ENCODE results near the gene COLEC12.

Gene COLEC12

DNA sequence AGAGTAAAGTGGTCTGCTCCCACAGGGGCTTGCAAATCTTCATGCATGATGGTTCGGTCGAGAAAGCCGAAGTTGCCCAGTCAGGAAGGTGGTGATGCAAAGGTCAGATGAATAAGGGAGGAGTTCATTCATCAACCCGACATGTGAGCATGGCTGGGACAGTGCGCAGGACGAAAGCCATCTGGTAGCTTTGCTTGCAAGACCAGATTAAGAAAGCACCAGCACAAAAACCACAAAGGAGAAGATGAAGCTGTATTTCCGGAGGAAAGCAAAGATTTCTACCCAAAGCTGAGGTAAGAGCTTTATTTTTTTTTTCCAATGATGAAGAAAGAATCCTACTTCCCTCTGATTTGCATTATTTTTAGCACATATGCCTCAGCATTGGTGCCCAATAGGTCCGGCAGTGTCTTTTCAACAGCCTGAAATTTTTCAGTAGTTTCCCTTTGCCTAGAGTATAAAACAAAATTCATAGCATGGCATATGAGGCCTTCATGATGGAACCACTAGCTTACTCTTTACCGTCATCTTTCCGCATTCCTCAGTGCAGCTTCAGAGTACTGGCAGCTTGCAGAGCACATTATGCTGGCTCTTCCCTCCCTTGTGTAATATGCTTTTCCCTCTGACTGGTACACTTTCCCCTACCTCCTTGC, 120.7 kb downstream of the COLEC12 start:
- no peak for DNase-seq

DNA sequence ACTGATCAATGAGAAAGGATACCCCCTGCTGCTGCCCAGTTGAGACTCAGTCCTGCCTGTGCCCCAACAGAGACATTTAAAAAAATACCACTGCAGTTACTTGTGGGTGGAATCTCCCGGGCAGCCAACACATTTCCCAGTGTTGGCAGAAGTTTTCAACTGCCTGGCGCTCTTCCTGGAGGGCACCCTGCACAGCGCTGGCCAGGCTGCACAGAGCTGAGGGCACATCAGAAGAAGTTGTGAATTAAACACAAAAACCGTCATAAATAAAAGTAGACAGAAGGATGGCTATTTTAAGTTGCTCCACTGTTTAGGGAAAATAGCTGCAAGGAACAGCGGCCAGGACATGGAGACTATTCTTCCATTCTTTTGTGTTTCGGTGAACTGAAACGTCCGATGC, 122.4 kb downstream of the COLEC12 start:
- no peak for DNase-seq

DNA sequence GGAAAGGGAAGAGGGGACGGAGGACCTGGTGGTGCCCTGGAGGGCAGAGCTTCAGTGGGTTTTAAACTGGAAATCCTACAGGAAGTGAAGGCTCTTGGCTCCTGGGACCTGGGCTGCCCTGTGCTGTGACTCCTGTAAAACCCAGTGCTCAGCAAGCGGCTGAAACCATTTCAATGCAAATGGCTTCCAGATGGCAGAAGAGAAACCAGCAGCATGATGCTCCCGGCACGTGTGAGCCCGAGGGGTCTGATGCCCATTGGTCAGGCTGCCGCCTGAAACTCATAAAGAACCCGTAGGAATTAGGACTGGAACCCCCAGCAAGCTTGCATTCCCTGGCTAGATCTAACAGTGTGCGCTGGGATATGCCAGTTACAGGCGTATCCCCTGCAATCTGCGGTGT, 123.4 kb downstream of the COLEC12 start:
- DNase-seq: no peak

DNA sequence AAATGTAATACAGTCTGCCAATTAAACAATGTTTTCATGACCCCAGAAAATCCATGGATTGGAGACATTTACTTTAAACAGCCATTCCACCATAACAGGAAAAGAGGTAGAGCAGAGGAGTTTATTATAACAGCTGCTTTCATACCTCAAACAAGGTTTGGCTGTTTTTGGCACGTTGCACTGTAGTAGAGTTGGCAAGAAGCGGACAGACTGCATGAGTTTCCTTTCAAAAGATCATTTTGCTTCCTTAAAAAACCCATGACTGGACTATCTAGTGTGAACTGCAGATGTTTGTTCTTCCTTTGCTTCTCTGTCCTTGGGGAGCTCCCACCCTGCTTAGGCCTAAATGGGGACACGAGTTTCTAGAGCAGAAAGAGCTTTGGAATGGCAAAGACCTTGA, 124.2 kb downstream of the COLEC12 start:
- DNase-seq: no peak

DNA sequence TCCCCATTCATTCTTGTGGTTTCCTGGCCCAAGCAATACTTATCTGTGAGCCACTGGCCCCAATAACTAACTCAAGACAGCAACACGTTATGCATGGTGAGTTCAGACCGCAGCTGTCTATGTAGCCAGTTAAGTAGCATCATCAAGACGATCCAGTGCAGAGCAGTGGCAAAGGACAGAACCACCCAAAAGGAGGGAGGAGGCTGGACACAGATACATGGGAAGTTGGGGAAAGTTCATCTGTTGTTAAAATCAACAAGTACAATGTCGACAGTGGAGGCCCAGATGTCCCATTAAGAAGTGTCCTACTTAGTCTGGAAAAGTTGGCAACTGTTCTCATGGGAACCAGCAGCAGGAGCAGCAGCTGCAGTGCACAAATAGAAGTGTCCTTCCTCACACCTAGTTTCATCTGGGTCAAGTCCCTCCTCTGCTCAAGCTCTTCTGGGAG, 125.8 kb downstream of the COLEC12 start:
- DNase-seq: no peak

DNA sequence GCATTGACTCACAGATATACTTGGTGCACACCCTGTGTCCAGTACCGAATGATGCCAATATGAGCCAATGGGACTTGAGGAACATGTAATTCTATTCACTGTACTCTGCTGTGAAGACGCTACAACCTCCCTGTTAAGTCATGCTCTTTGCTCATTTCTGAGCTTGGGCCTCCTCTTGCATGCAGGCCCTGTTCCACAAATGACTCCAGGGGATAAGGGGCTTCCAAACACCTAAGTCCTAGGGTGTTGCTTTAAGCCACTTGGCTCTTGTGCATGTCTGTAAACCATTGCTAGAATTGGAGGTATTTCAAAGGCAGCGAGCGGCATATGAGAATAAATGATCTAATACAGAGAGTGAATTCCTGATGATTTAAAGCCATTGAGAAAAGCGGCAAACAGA, 126.7 kb downstream of the COLEC12 start:
- no peak for DNase-seq

DNA sequence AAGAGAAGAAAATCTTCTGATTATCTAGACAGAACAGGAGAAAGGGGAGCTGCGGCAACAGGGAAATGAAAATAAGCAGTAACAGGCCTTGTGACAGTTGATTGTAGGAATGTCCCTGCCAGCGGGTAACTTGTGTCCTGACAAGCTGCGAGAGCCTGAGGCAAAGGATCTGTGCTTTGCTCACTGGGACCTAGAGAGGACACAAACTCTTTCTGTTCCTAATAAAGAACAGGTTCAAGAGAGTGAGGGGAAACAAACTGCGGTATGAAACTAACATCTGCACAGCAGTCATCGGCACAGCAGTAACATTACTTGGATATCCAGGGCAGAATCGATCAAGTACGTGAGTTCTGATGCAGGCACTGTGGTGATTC, 128.9 kb downstream of the COLEC12 start:
- DNase-seq: no peak

DNA sequence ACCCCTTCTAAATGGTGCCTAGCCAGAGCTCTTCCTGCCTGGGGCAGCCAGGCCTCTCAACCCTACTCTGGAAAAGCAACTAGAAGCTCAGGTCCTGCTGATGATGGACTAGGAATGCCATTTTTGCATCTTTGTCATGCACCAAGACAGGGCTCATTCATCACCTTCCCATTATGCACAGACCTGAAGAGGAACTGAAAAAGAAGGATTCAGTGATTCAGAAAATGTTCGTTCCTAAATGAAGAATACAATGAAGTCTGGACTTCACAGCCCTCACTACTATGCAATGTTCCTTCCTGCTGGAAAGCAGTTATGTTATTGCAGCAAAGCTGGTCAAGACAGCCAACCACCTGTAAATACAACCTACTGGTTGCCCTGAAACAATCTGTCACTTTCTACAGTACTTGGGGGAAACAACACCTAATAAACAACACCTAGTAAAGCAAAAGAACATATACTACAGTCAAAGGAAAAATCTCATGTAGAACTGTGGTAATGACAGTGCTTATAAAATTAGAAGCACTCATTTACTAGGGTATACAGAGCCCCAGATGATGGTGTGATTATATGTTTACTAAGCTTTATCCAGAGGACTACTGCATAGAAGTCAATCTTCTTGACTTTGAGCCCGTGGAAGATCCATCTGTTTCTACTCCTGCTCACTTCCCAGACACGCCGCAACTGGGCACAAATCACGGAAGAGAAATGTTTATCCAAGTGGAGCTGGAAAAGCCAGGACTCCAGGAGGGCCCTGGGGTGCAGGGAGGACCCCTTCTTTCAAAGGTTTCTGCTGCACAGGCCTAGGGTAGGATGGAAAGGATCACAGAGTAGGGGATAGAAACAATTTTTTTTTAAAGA, 129.5 kb downstream of the COLEC12 start:
- no peak for DNase-seq

DNA sequence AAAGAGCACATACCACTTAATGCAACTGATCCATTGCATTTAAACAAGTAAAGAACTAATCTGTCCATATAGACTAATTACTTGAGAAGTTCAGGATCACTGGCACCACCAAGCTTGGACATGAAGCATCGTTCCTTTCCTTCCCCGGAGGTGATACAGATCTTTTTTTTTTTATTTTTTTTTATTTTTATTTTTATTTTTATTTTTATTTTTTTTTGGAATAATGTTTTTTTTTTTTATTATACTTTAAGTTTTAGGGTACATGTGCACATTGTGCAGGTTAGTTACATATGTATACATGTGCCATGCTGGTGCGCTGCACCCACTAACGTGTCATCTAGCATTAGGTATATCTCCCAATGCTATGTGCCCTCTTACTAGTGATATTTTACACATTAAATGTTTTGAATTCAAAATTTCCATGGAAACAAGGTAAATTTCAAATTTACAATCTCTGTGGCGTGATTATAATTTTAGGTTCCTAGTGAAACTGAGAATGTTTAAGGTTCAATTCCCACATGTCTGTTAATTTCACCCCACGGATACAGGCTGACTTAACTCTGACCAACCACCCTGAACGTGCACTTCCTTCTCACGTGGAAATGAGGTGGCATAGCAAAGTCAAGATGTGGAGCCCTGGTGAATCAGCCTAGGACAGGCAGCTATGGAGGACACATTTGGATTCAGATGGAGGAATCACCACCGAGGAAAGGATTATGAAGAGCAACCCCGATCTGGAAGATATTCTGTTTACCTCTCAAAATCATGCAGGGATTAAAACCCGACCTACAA, 131.1 kb downstream of the COLEC12 start:
- no peak for DNase-seq

DNA sequence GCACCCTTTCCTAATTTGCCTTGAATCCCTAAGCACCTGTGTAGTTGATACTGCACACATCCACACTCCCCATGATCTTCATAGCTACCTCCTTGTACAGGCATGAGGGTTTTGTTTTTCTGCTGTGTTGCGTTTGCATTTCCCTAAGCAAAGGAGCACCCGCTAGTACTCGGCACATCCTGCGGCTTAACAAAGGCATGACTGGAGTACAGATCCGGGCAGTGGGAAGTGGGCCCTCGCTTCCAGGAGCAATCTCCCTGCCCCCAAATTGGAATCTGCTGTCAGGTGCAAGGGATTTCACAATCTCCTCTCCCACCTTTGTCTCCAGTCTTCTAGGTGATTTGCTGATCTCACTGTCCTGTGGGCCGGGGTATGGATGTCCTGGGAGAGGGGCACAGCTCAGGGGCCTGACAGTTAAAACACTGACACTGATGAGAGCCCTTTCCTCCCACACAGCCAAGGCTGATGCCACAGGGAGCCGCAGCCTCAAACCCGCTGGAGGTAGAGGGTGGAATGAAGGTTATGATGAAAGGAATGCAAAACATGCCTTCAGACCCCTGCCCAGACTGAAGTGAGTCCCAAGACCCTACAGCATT, 133.9 kb downstream of the COLEC12 start:
- no peak for DNase-seq

DNA sequence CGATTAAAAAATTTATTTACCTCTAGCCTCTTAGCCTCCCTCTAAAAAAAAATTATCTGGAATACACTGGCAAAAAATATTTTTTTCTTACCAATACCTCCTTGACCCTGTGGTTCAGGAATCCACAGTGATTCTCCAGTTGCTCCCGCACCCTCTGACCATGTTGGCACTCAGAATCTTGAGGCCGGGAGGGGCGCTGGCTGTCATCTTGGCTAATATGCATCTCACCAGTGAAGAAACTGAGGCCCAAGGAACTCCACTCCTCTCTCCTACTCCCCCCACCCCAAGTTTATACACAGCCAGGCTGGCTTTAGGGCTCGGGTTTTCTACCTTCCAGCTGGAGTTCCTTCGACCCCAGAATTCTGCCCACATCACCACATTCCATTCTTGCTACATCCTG, 134.8 kb downstream of the COLEC12 start:
- no peak for DNase-seq

DNA sequence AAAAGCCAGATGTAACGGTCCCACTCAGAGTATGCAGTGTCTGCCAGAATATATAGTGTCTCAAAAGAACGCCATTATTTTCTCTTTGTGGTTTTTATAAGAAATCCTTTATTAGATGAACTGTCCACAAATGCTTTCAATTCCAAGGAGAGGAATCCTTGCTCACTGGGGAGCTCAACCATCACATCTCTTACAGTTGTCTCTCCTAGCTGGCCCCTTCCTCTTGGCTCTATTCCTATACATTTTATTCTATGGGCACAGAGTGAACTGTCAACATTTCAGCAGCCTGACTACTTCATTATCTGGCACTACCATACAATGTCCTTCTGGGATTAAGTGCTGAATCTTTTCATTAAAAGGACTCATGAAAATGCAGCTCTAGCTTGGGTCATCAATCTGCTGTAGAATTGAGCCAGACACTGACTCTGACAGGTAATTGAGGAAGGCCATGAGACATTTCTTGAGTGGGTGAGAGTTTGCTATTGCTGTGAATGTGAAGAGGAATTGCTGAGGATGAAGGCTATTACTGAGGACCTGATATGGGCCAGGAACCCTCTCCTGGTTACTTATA, 136.2 kb downstream of the COLEC12 start:
- DNase-seq: no peak

DNA sequence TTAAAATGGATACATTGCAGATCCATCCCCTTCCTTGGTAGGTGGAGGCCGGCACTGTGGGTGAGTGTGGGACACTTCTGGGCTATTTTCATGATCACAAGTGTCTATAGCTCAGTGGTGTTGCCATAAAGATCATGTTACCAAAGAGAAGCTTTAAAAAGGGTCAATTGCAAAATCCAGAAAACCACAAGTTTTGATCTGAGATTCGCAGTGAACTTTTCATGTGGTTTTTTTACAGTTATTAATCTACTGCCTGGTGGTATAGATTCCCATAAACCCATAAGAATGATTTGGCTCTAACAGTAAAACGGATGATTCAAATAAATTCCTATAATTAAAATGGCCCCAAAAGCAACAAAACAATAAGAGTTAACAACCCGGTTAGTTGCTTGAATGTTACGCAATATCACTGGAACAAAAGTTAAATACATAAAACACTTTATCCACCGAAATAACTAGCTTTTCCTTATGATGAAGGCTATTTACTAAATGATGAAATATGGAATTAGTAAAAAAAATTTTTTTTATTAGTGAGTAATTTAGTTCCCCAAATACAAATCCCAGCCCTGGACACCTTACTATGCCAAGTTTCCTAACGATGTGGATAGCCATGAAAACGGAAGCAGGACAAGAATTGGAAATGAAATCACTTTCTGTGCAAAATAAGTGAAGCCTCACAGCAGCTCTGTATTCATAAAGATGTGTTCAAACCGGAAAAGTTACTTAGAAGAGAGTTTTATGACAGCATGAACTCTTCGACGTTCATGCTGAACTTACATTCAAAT, 137.0 kb downstream of the COLEC12 start:
- no peak for DNase-seq

DNA sequence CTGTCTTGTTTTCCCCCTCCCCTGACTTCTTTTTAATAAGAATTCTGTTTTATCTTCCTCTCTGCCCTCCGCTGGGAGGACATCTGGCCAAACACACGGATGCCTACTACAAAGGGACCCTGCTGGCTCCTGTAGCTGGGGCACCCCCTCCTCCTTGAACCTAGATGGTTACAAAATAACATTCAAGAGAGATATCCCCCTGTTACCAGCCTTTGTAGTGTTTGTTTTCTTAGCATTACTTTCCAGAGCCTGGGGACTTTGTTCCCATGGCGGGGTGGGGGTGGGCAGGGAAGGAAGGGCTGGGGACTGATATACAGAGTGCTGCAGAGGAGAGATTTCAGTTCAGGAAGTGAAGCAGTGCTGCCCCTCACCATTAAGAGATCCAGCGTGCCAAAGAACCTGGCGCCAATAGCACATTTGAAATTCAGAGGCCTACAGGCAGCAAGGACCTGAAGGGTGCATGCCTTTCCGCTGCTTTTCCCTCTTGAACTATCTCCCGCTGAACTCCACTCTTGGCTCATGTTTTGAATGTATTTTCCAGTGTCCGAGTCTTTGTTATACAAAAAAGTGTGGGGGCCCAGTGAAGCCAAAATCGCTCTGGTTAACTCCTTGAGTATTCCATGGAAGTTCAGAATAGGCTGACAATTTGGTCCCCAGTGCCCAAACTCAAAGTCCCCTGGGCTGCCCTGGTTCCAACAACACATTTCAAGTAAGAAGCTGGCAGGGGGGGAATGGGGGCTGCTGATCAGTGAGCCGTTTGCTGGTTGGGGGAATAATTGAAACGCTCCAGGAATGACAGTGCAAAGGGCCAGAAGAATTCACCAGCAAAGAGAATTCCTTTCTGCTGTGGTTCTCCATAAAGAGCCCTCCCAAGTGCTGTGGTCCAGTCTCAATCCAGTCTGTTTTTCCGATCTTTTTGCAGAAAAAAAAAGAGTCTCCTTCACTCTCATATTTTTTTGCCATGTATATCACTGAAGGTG, 137.9 kb downstream of the COLEC12 start:
- no peak for DNase-seq

DNA sequence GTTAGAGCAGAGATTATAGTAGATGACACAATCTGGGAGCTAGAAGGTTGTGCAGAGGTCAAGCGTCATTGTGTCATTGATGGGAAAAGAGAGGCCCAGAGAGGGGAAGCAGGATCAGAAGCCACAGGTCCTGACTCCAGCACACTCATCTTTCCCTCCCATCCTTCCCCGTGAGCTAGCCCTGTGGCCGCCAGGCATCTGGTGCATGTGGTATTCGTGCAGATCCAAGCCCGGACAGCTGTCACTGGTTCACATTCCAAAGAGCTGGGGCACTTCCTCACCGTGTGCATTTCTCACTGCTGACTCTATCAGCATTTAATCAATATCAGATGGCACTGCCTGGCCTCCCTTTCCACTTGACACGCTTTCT, 138.6 kb downstream of the COLEC12 start:
- no peak for DNase-seq

DNA sequence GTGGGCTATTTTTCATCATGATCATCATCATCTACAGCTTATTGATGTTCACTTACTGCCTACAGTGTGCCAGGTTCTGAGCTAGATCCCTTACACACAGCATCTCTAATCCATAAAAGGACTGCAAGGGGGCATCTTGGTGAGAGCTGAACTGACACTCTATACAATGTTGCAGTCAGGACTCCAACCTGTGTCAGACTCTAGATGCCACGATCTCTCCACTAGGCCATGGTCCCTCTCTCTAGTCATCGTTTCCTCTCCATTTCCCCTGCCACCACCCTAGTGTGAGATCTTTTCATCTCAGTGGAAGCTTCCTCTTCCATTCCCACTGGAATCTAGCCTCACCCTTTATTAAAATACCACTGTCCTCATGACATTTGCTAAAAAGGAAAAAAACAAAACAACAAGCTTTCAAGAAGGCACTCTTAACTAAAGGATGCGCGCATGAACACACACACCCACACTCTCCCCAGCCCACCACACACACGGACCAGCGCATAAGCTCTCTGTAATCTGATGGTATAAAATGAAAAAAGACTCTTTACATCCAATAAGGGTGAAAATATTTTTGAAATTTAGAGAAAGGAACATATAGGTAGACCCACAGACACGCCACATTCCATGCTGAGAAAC, 139.3 kb downstream of the COLEC12 start:
- DNase-seq: no peak

DNA sequence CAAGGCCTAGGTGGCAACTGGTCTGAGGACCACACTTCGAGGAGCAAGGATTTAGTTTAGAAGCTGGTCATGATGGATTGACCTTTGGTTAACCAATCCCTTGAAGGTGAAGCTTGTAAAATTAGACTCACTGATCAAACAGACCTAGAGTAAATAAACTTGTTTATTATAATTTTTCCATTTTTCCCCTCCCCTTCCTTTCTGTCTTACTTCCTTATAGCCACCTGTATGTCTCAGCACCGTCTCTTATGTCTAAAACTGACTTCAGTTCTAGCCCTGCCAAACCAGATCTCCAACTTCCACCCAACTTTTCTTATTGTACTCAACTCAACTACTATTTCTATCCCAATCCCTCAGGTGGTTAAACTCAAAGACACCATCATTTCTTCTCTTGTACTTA, 139.8 kb downstream of the COLEC12 start:
- DNase-seq: no peak

DNA sequence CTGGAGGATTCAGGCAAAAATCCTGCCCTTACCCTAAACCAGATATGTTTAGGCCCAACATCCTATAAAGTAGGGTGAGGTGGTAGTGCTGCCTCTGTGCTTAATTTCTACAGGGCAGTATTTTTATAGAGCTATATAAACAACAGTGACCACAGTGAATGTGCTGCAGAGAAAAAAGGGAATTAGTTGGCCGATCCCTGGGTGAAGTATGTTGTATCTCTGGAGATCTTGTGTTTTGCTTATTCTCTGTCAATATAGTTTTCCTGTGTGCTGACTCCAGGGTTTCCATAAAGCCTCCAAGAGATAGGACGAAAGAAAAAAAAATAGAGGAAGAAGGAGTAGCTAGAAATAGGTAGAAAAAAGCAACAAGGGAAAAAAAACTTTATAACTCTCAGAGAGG, 143.7 kb downstream of the COLEC12 start:
- DNase-seq: no peak

DNA sequence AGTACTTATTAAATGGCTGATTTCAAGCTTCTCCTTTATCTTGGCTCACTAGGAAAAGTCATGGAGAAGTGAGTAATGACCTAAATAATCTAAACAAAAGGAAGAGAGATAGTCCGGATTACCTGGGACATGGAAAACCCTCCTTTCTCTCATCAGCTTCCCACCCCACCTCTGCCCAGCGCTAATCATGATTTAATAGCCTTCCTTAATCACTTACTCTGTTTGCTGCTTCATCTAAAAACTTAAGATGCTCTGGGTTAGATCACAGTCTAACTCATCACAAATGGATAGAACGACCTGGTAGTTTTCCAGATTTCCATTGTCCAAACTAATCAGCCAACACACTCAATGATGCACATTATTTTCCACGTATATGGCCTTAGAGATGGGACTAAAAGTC, 144.8 kb downstream of the COLEC12 start:
- DNase-seq: no peak

DNA sequence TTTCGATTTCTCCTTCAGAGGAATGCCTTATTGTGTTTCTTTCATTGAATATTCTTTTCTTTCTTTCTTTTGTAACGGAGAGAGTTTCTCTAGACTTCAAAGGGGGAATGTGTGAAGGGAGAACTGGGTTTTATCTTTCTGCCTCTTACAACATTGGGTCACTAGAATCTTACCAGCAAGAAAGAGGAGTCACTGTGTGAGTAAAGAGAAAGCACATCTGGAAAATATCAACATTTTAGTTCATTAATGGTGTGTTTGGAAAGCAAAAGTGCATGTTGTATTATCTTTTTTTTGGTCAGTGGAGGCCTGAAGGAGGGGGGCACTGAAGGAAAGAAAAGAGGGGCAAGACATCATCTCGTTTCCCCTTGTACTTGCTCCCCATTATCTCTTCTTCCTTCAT, 146.0 kb downstream of the COLEC12 start:
- no peak for DNase-seq

DNA sequence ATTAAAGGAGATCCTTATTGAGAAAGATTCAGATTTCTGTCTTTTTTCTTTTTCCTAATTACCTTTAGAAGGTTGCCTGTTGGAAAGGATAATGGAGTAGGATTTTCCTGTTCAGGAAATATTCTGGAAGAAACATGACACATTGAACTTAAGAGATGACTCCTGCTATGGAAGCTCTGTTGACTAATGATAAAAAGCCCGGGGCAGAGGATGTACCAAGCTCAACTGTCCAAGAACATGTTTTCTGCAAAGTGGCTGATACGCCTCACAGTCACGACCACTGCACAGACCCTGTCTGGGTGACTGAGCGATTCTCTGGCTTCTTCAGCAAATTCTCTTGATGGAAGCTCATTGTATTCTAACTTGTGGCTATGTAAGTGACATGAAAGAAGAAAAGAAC, 146.5 kb downstream of the COLEC12 start:
- no peak for DNase-seq
